HCT116 (cell line): ENCODE measurements around the gene FAM43B. TPM values are rescaled to one million over a fixed set of nuclear protein-coding genes. Genes with fewer than 3 reads are reported as not detected.

Experiments
- ATAC-seq: fragments of 200-7000 bp; cut with Tn5 transposase; 2 replicates; pipeline ENCODE4 v1.9.1; 2020; ENCODE audit warnings: mild to moderate bottlenecking, moderate library complexity
- BruUV-seq: library from RNA; stranded (reverse); fragments of 400-500 nt; replicated peaks from 2 replicates; lab custom pipeline; 2021; lab: Mats Ljungman, UMichigan
- CTCF ChIA-PET: fragments of 300-600 bp; sonication (Branson Sonifier 250); formaldehyde crosslinking; loops from one replicate; lab custom pipeline; 2021; ENCODE audit warnings: antibody characterized with exemption; lab: Charles Lee
- POLR2A ChIA-PET: fragments of 300-600, 350-600 bp; sonication (Branson Sonifier 250); formaldehyde crosslinking; loops from one replicate; lab custom pipeline; 2021; ENCODE audit warnings: antibody characterized with exemption; lab: Charles Lee
- RAD21 ChIA-PET, 2 experiments: fragments of 300-600 bp; sonication (Branson Sonifier 250); formaldehyde crosslinking; loops; one replicate each; lab custom pipeline; 2023; ENCODE audit warnings: low total read pairs in 2 of 2; ENCODE audit not compliant: uncharacterized antibody in 2 of 2, unreplicated experiment in 2 of 2, low non-redundant PET in 1 of 2; lab: Charles Lee
- DNase-seq: peaks from one replicate; pipeline ENCODE4 v3.0.0-alpha.2; 2010; ENCODE audit warnings: low read depth, low spot score
- H2AFZ ChIP-seq: fragments of 200-600 bp; shearing (Covaris generic), sonication (generic); 2 replicates; pipeline ENCODE4 v1.6.1; 2017; ENCODE audit warnings: low read depth, mixed run types, mixed read lengths, antibody characterized with exemption, low read length; ENCODE audit not compliant: poor library complexity, severe bottlenecking
- H3K27ac ChIP-seq: 2 replicates; pipeline ENCODE4 v1.5.1; 2012; ENCODE audit warnings: low read depth, low read length
- H3K27me3 ChIP-seq: fragments of 200-600 bp; sonication (generic); 2 replicates; pipeline ENCODE4 v1.6.1; 2016; ENCODE audit warnings: mixed run types, low read length, mixed read lengths; ENCODE audit not compliant: insufficient read depth
- H3K36me3 ChIP-seq, 2 experiments: fragments of 200-500 bp in 1 of 2; fragments of 200-600 bp in 1 of 2; sonication (Bioruptor generic) in 1 of 2; sonication (generic) in 1 of 2; 2 replicates each; pipeline versions ENCODE4 v1.5.1 to v1.6.1; 2014 to 2016; ENCODE audit warnings: low read length in 2 of 2, inconsistent platforms in 1 of 2, mixed read lengths in 1 of 2, mixed run types in 1 of 2; ENCODE audit not compliant: insufficient read depth in 2 of 2, control insufficient read depth in 1 of 2
- H3K4me1 ChIP-seq, 2 experiments: fragments of 200-600 bp in 1 of 2; sonication (generic) in 1 of 2; 2 replicates each; pipeline versions ENCODE4 v1.5.1 to v1.6.1; 2012 to 2017; ENCODE audit warnings: low read length in 2 of 2, inconsistent platforms in 1 of 2, mild to moderate bottlenecking in 1 of 2, mixed read lengths in 1 of 2, mixed run types in 1 of 2, moderate library complexity in 1 of 2; ENCODE audit not compliant: insufficient read depth in 2 of 2, control insufficient read depth in 1 of 2
- H3K4me2 ChIP-seq: fragments of 200-600 bp; sonication (generic); 2 replicates; pipeline ENCODE4 v1.6.1; 2017; ENCODE audit warnings: mixed run types, low read length, mixed read lengths
- H3K4me3 ChIP-seq, 2 experiments: fragments of 200-600 bp in 1 of 2; sonication (generic) in 1 of 2; replicated peaks in 1 of 2; 2 replicates each; pipeline ENCODE4 v1.5.1; 2011 to 2016; ENCODE audit warnings: low read length in 2 of 2, control low read depth in 1 of 2, low read depth in 1 of 2, mild to moderate bottlenecking in 1 of 2, mixed read lengths in 1 of 2, mixed run types in 1 of 2
- H3K79me2 ChIP-seq: fragments of 200-600 bp; sonication (generic); 2 replicates; pipeline ENCODE4 v1.6.1; 2017; ENCODE audit warnings: mild to moderate bottlenecking, mixed run types, low read length, moderate library complexity, mixed read lengths; ENCODE audit not compliant: insufficient read depth
- H3K9ac ChIP-seq: fragments of 200-600 bp; sonication (generic); 2 replicates; pipeline ENCODE4 v1.6.1; 2016; ENCODE audit warnings: low read length, mixed read lengths
- H3K9me2 ChIP-seq: fragments of 200-600 bp; sonication (generic), shearing (Covaris generic); 2 replicates; pipeline ENCODE4 v1.6.1; 2017; ENCODE audit warnings: mixed run types, mild to moderate bottlenecking, moderate library complexity; ENCODE audit not compliant: insufficient read depth
- H3K9me3 ChIP-seq, 2 experiments: fragments of 200-500 bp in 1 of 2; fragments of 200-600 bp in 1 of 2; sonication (Bioruptor generic) in 1 of 2; sonication (generic) in 1 of 2; 2 replicates each; pipeline ENCODE4 v1.6.1; 2014 to 2017; ENCODE audit warnings: low read length in 2 of 2, mixed read lengths in 2 of 2, inconsistent platforms in 1 of 2, low read depth in 1 of 2, mild to moderate bottlenecking in 1 of 2, mixed run types in 1 of 2, moderate library complexity in 1 of 2; ENCODE audit not compliant: control insufficient read depth in 1 of 2, insufficient read depth in 1 of 2
- H4K20me1 ChIP-seq: fragments of 200-600 bp; sonication (generic), shearing (Covaris generic); 2 replicates; pipeline ENCODE4 v1.6.1; 2017; ENCODE audit warnings: mixed run types, mild to moderate bottlenecking, moderate library complexity; ENCODE audit not compliant: insufficient read depth
- CBX3 ChIP-seq: IDR thresholded peaks from 2 replicates; pipeline ENCODE4 v1.6.1; 2012; ENCODE audit warnings: low read depth
- CEBPB ChIP-seq: IDR thresholded peaks from 2 replicates; pipeline ENCODE4 v1.6.1; 2012; ENCODE audit warnings: low read depth
- EGR1 ChIP-seq: IDR thresholded peaks from 2 replicates; pipeline ENCODE4 v1.6.1; 2012; ENCODE audit warnings: low read depth
- ELF1 ChIP-seq: IDR thresholded peaks from 2 replicates; pipeline ENCODE4 v1.6.1; 2012; ENCODE audit warnings: low read depth, borderline replicate concordance
- EZH2 ChIP-seq: fragments of 200-600 bp; sonication (generic); IDR thresholded peaks from 2 replicates; pipeline ENCODE4 v1.6.1; 2017; ENCODE audit warnings: antibody characterized with exemption, mixed run types
- EZH2phosphoT487 ChIP-seq: fragments of 200-600 bp; IDR thresholded peaks from 2 replicates; pipeline ENCODE4 v1.6.1; 2018; ENCODE audit warnings: antibody characterized with exemption, borderline replicate concordance
- FOSL1 ChIP-seq: IDR thresholded peaks from 2 replicates; pipeline ENCODE4 v1.6.1; 2012; ENCODE audit warnings: low read depth
- JUND ChIP-seq: IDR thresholded peaks from 2 replicates; pipeline ENCODE4 v1.6.1; 2012
- MAX ChIP-seq: IDR thresholded peaks from 2 replicates; pipeline ENCODE4 v1.6.1; 2012
- POLR2A ChIP-seq: IDR thresholded peaks from 2 replicates; pipeline ENCODE4 v1.7.0; 2011; ENCODE audit warnings: borderline replicate concordance; ENCODE audit not compliant: insufficient read depth, insufficient read length; ENCODE audit errors: extremely low read depth
- POLR2AphosphoS5 ChIP-seq: IDR thresholded peaks from 2 replicates; pipeline ENCODE4 v1.6.1; 2011; ENCODE audit warnings: mild to moderate bottlenecking, low read depth, low read length, moderate library complexity
- SRF ChIP-seq: IDR thresholded peaks from 2 replicates; pipeline ENCODE4 v1.6.1; 2012; ENCODE audit warnings: low read depth
- TCF7L2 ChIP-seq: IDR thresholded peaks from 2 replicates; pipeline ENCODE4 v1.7.0; 2011; ENCODE audit warnings: borderline replicate concordance, inconsistent platforms; ENCODE audit not compliant: insufficient read depth, insufficient read length; ENCODE audit errors: extremely low read depth
- YY1 ChIP-seq: IDR thresholded peaks from 2 replicates; pipeline ENCODE4 v1.6.1; 2011; ENCODE audit warnings: low read length, low read depth, moderate library complexity, mild to moderate bottlenecking; ENCODE audit not compliant: insufficient replicate concordance; ENCODE audit errors: extremely low read depth
- ZFX ChIP-seq: fragments of 450-650 bp; IDR thresholded peaks from 2 replicates; pipeline ENCODE4 v1.6.1; 2017
- intact Hi-C: fragments of 100-400 bp; cut with micrococcal nuclease; formaldehyde crosslinking; loops from 2 replicates; pipeline ENCODE4 v1.10.0; 2022
- total RNA-seq: library from RNA; stranded (reverse); gene quantifications from one replicate; pipeline ENCODE4 v1.2.1, GENCODE V29; 2021; ENCODE audit not compliant: unreplicated experiment
- TF ChIP-seq, protein P1 (sequence below): IDR thresholded peaks from 2 replicates; pipeline ENCODE4 v1.6.1; 2012
- TF ChIP-seq, protein P2 (sequence below): IDR thresholded peaks from 2 replicates; pipeline ENCODE4 v1.6.1; 2012; ENCODE audit warnings: low read depth

Gene FAM43B
- total RNA-seq, 1 experiment from 2014 or later: not detected

DNA sequence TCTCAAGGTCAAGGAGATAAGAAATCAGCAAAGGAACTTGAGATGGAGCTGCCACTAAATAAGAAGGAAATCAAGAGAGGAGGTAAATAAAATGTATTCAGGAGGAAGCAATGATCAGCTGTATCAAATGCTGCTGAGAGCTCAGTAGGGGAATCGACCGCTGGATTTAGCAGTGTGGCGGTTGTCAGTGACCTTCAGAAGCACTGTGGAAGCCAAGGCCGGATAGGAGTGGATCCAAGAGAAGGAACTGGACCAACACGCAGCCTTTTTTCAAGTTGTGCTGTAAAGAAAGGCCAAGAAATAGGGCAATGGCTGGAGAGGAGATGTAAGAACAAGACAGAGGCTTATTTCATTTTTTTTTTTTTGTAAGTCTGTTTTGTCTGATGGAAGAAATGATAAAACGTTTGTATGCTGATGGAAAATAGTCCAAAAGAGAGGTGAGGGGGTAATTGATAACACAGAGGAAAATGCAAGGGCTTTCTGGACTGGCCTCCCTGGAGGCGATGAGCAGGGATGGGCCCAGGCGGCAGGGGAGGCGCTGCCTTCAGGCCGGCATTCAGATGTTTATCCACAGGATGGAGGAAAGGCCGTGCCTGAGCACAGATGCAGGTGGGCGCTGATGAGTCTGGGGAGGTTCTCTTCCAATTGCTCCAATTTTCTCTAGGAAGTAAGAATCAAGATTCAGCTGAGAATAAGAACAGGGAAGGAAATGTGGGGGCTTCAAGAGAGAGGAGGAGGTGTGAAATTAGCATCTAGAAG lies 17.5 kb upstream of the FAM43B start:
- H3K27ac ChIP-seq: no peak overlapping the region
- POLR2A ChIA-PET: interaction anchor here (1.1 kb wide), 1 partner anchor 12 kb away, joined by 3 read pairs; no protein-coding TSS in a partner anchor
- TF ChIP-seq FOSL1 (no peak), ZFX (no peak), TCF7L2 (no peak), YY1 (no peak), JUND (no peak), SRF (no peak), CBX3 (no peak), POLR2A (no peak)
- TF ChIP-seq, protein P1, sequence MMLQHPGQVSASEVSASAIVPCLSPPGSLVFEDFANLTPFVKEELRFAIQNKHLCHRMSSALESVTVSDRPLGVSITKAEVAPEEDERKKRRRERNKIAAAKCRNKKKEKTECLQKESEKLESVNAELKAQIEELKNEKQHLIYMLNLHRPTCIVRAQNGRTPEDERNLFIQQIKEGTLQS: no peak
- TF ChIP-seq, all 23 proteins: peak for 0
- no peak for ATAC-seq
- ChIA-PET RAD21 (no interaction called here), CTCF (interaction anchor here (0.6 to 1.2 kb wide), 2 partner anchors 98 to 99 kb away, joined by 3 to 4 read pairs; partner anchors contain the start of gene PINK1)
- Histone ChIP-seq H3K36me3 (no peaks in the 10 kb centered on the region), H4K20me1 (no peaks in the 10 kb centered on the region), H3K4me1 (no peaks in the 10 kb centered on the region), H2AFZ (no peak overlapping the region), H3K4me3 (no peak overlapping the region), H3K27me3 (peaks cover 8% of the 10 kb centered on the region; the same call in 1 of the 2 replicates), H3K9me2 (no peaks in the 10 kb centered on the region), H3K4me2 (no peak overlapping the region), H3K79me2 (no peaks in the 10 kb centered on the region), H3K9me3 (no peaks in the 10 kb centered on the region), H3K9ac (no peak overlapping the region)
- no peak for DNase-seq
- no TSS peak for BruUV-seq
- intact Hi-C loops: no loop called here

DNA sequence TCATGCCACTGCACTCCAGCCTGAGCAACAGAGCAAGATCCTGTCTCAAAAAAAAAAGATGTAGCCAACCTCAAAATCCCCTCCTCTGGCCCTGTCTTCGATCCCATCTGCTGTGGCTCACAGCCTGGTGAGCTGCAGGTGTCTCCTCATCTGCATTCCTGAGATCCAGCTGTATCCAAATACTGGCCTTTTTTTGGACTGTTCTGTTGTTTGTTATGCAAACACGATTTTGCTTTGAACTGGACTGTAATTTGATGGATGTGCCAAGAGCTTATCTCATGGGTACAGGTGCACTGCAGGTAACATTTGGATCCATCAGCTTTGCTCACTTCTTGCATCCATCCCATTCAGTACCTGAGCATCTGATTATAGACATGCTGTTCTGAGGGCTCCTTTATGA lies 14.1 kb upstream of the FAM43B start:
- Histone ChIP-seq H2AFZ (no peak overlapping the region), H3K9me3 (no peaks in the 10 kb centered on the region), H3K79me2 (no peaks in the 10 kb centered on the region), H3K4me2 (no peak overlapping the region), H4K20me1 (no peaks in the 10 kb centered on the region), H3K4me1 (no peaks in the 10 kb centered on the region), H3K9me2 (no peaks in the 10 kb centered on the region), H3K27me3 (no peaks in the 10 kb centered on the region), H3K9ac (no peak overlapping the region), H3K4me3 (no peak overlapping the region), H3K36me3 (no peaks in the 10 kb centered on the region), H3K27ac (no peak overlapping the region)
- intact Hi-C loops: no loop called here
- no TSS peak for BruUV-seq
- ATAC-seq (no peak), DNase-seq (no peak)
- ChIA-PET RAD21 (interaction anchor here in 1 of 2 experiments (0.9 kb wide), 1 partner anchor 95 kb away, joined by 3 read pairs; no protein-coding TSS in a partner anchor), CTCF (no interaction called here), POLR2A (no interaction called here)
- TF ChIP-seq CBX3: no peak
- TF ChIP-seq CEBPB: no peak
- no peak for TF ChIP-seq EZH2phosphoT487
- TF ChIP-seq MAX: no peak
- TF ChIP-seq EZH2: no peak
- TF ChIP-seq, protein P2, sequence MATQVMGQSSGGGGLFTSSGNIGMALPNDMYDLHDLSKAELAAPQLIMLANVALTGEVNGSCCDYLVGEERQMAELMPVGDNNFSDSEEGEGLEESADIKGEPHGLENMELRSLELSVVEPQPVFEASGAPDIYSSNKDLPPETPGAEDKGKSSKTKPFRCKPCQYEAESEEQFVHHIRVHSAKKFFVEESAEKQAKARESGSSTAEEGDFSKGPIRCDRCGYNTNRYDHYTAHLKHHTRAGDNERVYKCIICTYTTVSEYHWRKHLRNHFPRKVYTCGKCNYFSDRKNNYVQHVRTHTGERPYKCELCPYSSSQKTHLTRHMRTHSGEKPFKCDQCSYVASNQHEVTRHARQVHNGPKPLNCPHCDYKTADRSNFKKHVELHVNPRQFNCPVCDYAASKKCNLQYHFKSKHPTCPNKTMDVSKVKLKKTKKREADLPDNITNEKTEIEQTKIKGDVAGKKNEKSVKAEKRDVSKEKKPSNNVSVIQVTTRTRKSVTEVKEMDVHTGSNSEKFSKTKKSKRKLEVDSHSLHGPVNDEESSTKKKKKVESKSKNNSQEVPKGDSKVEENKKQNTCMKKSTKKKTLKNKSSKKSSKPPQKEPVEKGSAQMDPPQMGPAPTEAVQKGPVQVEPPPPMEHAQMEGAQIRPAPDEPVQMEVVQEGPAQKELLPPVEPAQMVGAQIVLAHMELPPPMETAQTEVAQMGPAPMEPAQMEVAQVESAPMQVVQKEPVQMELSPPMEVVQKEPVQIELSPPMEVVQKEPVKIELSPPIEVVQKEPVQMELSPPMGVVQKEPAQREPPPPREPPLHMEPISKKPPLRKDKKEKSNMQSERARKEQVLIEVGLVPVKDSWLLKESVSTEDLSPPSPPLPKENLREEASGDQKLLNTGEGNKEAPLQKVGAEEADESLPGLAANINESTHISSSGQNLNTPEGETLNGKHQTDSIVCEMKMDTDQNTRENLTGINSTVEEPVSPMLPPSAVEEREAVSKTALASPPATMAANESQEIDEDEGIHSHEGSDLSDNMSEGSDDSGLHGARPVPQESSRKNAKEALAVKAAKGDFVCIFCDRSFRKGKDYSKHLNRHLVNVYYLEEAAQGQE: no peak
- no peak for TF ChIP-seq YY1
- no peak for TF ChIP-seq EGR1
- TF ChIP-seq, protein P1: no peak
- no peak for TF ChIP-seq POLR2AphosphoS5
- TF ChIP-seq ELF1: no peak
